Spleen (tissue), 7 donors: ENCODE data around the gene SMIM1.

Experiments used
- CTCF ChIP-seq, 11 experiments: fragments of 200-600 bp in 7 of 11; fragments of 450-650 bp in 4 of 11; sonication (generic) in 4 of 11; IDR thresholded peaks in 8 of 11; conservative IDR thresholded peaks in 3 of 11; 1 replicate in 7 of 11; 2 replicates in 4 of 11; pipeline versions ENCODE4 v1.4.0 to v1.8.0; 2016 to 2021; ENCODE audit warnings: antibody characterized with exemption in 11 of 11, inconsistent platforms in 4 of 11, mild to moderate bottlenecking in 1 of 11
- POLR2A ChIP-seq, 3 donors: fragments of 450-650 bp; IDR thresholded peaks; one replicate each; pipeline ENCODE4 v1.5.1; 2017; ENCODE audit warnings: antibody characterized with exemption in 3 of 3, mild to moderate bottlenecking in 1 of 3
- donor health status: DM: no; HTN: no; CAD: no; lungs with moderate emphysema.
- donor health status: DM: no; HTN: no; CAD: no.
- donor health status: DM: no; HTN: no; CAD: no.

- no peak for TF ChIP-seq POLR2A (IDR thresholded peaks at IDR 0.05)
- TF ChIP-seq CTCF (IDR thresholded peaks at IDR 0.05 in 8 of 11, conservative IDR thresholded peaks at IDR 0.05 in 3 of 11) = no peak
These were observed 18.7 kb upstream of the SMIM1 start for GRCh38 chr1:3753656-3754454.
